Adipocyte (in vitro differentiated cells): ENCODE data around the gene IGSF3.
"Not testable (repeated sequence)": the region's sequence is repeated elsewhere in the genome, so short reads cannot be mapped to it uniquely, and the experiment has no call there.

Source experiments
- DNase-seq: peaks from one replicate; pipeline ENCODE4 v3.0.0-alpha.2; 2015; ENCODE audit warnings: low read depth
- H3K27me3 ChIP-seq: replicated peaks from 2 replicates; pipeline ENCODE4 v1.7.0; 2013; ENCODE audit warnings: mild to moderate bottlenecking, low read length, moderate library complexity; ENCODE audit not compliant: control insufficient read depth, insufficient read depth
- H3K36me3 ChIP-seq: 2 replicates; pipeline ENCODE4 v1.7.0; 2013; ENCODE audit warnings: low read length, mild to moderate bottlenecking, moderate library complexity; ENCODE audit not compliant: control insufficient read depth, insufficient read depth, severe bottlenecking
- H3K4me1 ChIP-seq: 2 replicates; pipeline ENCODE4 v1.7.0; 2013; ENCODE audit warnings: mild to moderate bottlenecking, low read length, moderate library complexity; ENCODE audit not compliant: control insufficient read depth, insufficient read depth
- H3K4me3 ChIP-seq: 2 replicates; pipeline ENCODE4 v1.7.0; 2013; ENCODE audit warnings: mild to moderate bottlenecking, low read length, moderate library complexity
- H3K9ac ChIP-seq: 2 replicates; pipeline ENCODE4 v1.7.0; 2013; ENCODE audit warnings: mild to moderate bottlenecking, low read length, moderate library complexity
- H3K9me3 ChIP-seq: 2 replicates; pipeline ENCODE4 v1.7.0; 2013; ENCODE audit warnings: mild to moderate bottlenecking, low read length, moderate library complexity; ENCODE audit not compliant: control insufficient read depth

Gene IGSF3

GRCh38 chr1:116593401-116593800 lies 74.1 kb downstream of the IGSF3 start:
- not testable (repeated sequence) for H3K4me1 ChIP-seq, H3K36me3 ChIP-seq, DNase-seq, H3K4me3 ChIP-seq, H3K9ac ChIP-seq, H3K27me3 ChIP-seq, H3K9me3 ChIP-seq

- not testable (repeated sequence) for H3K4me1 ChIP-seq, H3K9ac ChIP-seq, H3K9me3 ChIP-seq, H3K36me3 ChIP-seq, H3K27me3 ChIP-seq, DNase-seq, H3K4me3 ChIP-seq
Observed at GRCh38 chr1:116591951-116592605, 75.5 kb downstream of the IGSF3 start.

GRCh38 chr1:116591006-116591950 lies 76.3 kb downstream of the IGSF3 start:
- not testable (repeated sequence) for H3K4me3 ChIP-seq, DNase-seq, H3K36me3 ChIP-seq, H3K27me3 ChIP-seq, H3K4me1 ChIP-seq, H3K9me3 ChIP-seq, H3K9ac ChIP-seq

- not testable (repeated sequence) for H3K27me3 ChIP-seq, H3K4me1 ChIP-seq, H3K36me3 ChIP-seq, H3K9me3 ChIP-seq, H3K9ac ChIP-seq, DNase-seq, H3K4me3 ChIP-seq
Observed at GRCh38 chr1:116590359-116591005, 77.1 kb downstream of the IGSF3 start.

- H3K4me3 ChIP-seq: not testable (repeated sequence)
Observed at GRCh38 chr1:116589101-116589735, 78.3 kb downstream of the IGSF3 start.

GRCh38 chr1:116587501-116588227 lies 79.9 kb downstream of the IGSF3 start:
- no peak overlapping the region for H3K4me3 ChIP-seq
- no peaks in the 10 kb centered on the region for H3K36me3 ChIP-seq
- H3K9ac ChIP-seq: no peak overlapping the region
- H3K27me3 ChIP-seq: no peaks in the 10 kb centered on the region
- H3K9me3 ChIP-seq: no peaks in the 10 kb centered on the region
- no peak for DNase-seq
- no peaks in the 10 kb centered on the region for H3K4me1 ChIP-seq

More at GRCh38 chr1:116589101-116589735, 78.3 kb downstream of the IGSF3 start:
- H3K9me3 ChIP-seq, H3K27me3 ChIP-seq, H3K9ac ChIP-seq, H3K36me3 ChIP-seq, H3K4me1 ChIP-seq, DNase-seq: not testable (repeated sequence)

GRCh38 chr1:116586741-116587143 lies 80.8 kb downstream of the IGSF3 start:
- Histone ChIP-seq H3K36me3 (no peaks in the 10 kb centered on the region), H3K4me3 (no peak overlapping the region), H3K9me3 (no peaks in the 10 kb centered on the region), H3K4me1 (no peaks in the 10 kb centered on the region), H3K27me3 (no peaks in the 10 kb centered on the region), H3K9ac (no peak overlapping the region)
- DNase-seq: peak; percentile 74

- peaks cover 2% of the 10 kb centered on the region for H3K4me1 ChIP-seq
- H3K4me3 ChIP-seq: no peak overlapping the region
- no peak for DNase-seq
- H3K9me3 ChIP-seq: no peaks in the 10 kb centered on the region
- no peaks in the 10 kb centered on the region for H3K36me3 ChIP-seq
- H3K9ac ChIP-seq: no peak overlapping the region
- no peaks in the 10 kb centered on the region for H3K27me3 ChIP-seq
Observed at GRCh38 chr1:116585886-116586285, 81.6 kb downstream of the IGSF3 start.

- H3K9ac ChIP-seq: no peak overlapping the region
- H3K4me3 ChIP-seq: no peak overlapping the region
- no peaks in the 10 kb centered on the region for H3K9me3 ChIP-seq
Observed at GRCh38 chr1:116581323-116581885, 86.1 kb downstream of the IGSF3 start.

GRCh38 chr1:116580446-116581322 lies 86.8 kb downstream of the IGSF3 start:
- H3K36me3 ChIP-seq: no peaks in the 10 kb centered on the region
- peaks cover 5% of the 10 kb centered on the region for H3K4me1 ChIP-seq
- no peak for DNase-seq
- no peak overlapping the region for H3K4me3 ChIP-seq
- H3K27me3 ChIP-seq: no peaks in the 10 kb centered on the region
- H3K9me3 ChIP-seq: no peaks in the 10 kb centered on the region
- H3K9ac ChIP-seq: no peak overlapping the region

More at GRCh38 chr1:116581323-116581885, 86.1 kb downstream of the IGSF3 start:
- H3K4me1 ChIP-seq: peaks cover 5% of the 10 kb centered on the region
- no peaks in the 10 kb centered on the region for H3K27me3 ChIP-seq
- DNase-seq: no peak
- no peaks in the 10 kb centered on the region for H3K36me3 ChIP-seq
